ENCODE data around the gene OIT3. TPM values are rescaled to one million over a fixed set of nuclear protein-coding genes. Genes with fewer than 3 reads are reported as not detected.
"Not testable (repeated sequence)": the region's sequence is repeated elsewhere in the genome, so short reads cannot be mapped to it uniquely, and the experiment has no call there.

The OIT3 gene
- polyA plus RNA-seq, 2 donors: 0.04 TPM; not detected in 1

DNA sequence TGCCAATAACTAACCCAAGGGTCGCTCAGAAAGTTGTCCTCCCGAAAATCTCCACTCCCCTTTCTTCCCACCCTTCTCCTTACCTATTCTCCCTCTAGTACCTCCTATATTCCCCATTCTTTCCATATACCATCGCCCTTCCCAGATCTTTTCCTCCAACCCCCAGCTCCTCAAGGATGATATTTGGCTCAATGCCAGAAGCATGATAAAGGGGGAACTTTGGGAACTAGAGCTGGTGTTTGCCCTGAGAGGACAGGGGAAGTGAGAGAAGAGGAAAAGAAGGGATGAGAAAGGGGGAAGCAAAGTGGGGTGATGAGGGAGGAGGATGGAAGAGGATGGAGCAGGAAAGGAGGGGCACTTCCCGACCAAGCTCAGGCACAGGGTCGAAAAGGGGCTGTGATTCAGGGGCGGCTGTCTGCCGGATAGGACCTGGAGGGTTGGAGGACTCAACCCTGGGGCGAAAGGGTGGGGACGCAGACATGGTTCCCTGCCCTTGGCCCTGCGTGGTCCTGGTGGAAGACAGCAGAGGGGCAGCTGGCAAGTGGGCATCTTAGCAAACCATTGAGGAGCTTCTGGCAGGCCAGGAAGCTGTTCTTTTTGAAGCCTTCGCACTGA, 1.8 kb downstream of the OIT3 start:
- Histone ChIP-seq H3K4me1 (ENCODE audit: control insufficient read depth in 2 of 2, insufficient read depth in 2 of 2, low read length in 1 of 2) (no peaks in the 10 kb centered on the region), H3K9me3 (ENCODE audit: control insufficient read depth in 2 of 2, insufficient read depth in 1 of 2, low read depth in 1 of 2, low read length in 1 of 2) (no peaks in the 10 kb centered on the region), H3K4me3 (ENCODE audit: low read depth in 1 of 2, low read length in 2 of 2) (no peak overlapping the region), H3K27ac (ENCODE audit: low read depth in 2 of 2, low read length in 1 of 2) (no peak overlapping the region), H3K27me3 (ENCODE audit: control insufficient read depth in 1 of 2, insufficient read depth in 2 of 2, low read length in 2 of 2) (no peaks in the 10 kb centered on the region), H3K36me3 (ENCODE audit: control insufficient read depth in 2 of 2, insufficient read depth in 2 of 2, low read length in 1 of 2) (no peaks in the 10 kb centered on the region)
- WGBS, 2 donors: 71 to 77% methylated on average over 11 of the region's 11 CpGs

DNA sequence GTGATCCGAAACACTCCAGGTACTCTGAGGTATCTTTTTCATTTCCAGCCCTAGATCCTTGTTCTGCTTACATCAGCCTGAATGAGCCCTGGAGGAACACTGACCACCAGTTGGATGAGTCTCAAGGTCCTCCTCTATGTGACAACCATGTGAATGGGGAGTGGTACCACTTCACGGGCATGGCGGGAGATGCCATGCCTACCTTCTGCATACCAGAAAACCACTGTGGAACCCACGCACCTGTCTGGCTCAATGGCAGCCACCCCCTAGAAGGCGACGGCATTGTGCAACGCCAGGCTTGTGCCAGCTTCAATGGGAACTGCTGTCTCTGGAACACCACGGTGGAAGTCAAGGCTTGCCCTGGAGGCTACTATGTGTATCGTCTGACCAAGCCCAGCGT, 5.1 kb downstream of the OIT3 start:
- no peaks in the 10 kb centered on the region for H3K27me3 ChIP-seq (ENCODE audit: control insufficient read depth in 1 of 2, insufficient read depth in 2 of 2, low read length in 2 of 2)
- H3K27ac ChIP-seq (ENCODE audit: low read depth in 2 of 2, low read length in 1 of 2): no peak overlapping the region
- no peaks in the 10 kb centered on the region for H3K36me3 ChIP-seq (ENCODE audit: control insufficient read depth in 2 of 2, insufficient read depth in 2 of 2, low read length in 1 of 2)
- H3K4me1 ChIP-seq (ENCODE audit: control insufficient read depth in 2 of 2, insufficient read depth in 2 of 2, low read length in 1 of 2): no peaks in the 10 kb centered on the region
- WGBS, 2 donors: 94 to 97% methylated on average over 10 of the region's 10 CpGs
- no peak overlapping the region for H3K4me3 ChIP-seq (ENCODE audit: low read depth in 1 of 2, low read length in 2 of 2)
- H3K9me3 ChIP-seq (ENCODE audit: control insufficient read depth in 2 of 2, insufficient read depth in 1 of 2, low read depth in 1 of 2, low read length in 1 of 2): no peaks in the 10 kb centered on the region

DNA sequence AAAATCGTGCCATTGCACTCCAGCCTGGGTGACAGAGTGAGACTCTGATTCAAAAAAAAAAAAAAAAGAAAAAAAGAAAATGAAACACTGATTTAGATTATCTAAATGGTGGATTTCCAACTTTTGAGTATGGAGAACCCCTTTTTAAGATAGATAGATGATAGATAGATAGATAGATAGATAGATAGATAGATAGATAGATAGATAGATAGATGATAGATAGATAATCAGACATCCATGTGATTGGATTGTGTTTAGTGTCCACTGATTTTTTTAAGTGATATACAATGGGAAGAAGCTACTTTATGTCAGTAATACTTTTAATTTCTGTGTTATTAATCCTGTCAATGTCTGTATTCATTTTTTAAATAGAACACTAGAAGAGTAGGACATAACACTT, 6.0 kb downstream of the OIT3 start:
- Histone ChIP-seq H3K4me1 (ENCODE audit: control insufficient read depth in 2 of 2, insufficient read depth in 2 of 2, low read length in 1 of 2) (no peaks in the 10 kb centered on the region), H3K4me3 (ENCODE audit: low read depth in 1 of 2, low read length in 2 of 2) (no peak overlapping the region), H3K27me3 (ENCODE audit: control insufficient read depth in 1 of 2, insufficient read depth in 2 of 2, low read length in 2 of 2) (no peaks in the 10 kb centered on the region), H3K27ac (ENCODE audit: low read depth in 2 of 2, low read length in 1 of 2) (no peak overlapping the region), H3K36me3 (ENCODE audit: control insufficient read depth in 2 of 2, insufficient read depth in 2 of 2, low read length in 1 of 2) (no peaks in the 10 kb centered on the region), H3K9me3 (ENCODE audit: control insufficient read depth in 2 of 2, insufficient read depth in 1 of 2, low read depth in 1 of 2, low read length in 1 of 2) (no peaks in the 10 kb centered on the region)
- WGBS, 2 donors: 95 to 97% methylated on average over 1 of the region's 1 CpG

DNA sequence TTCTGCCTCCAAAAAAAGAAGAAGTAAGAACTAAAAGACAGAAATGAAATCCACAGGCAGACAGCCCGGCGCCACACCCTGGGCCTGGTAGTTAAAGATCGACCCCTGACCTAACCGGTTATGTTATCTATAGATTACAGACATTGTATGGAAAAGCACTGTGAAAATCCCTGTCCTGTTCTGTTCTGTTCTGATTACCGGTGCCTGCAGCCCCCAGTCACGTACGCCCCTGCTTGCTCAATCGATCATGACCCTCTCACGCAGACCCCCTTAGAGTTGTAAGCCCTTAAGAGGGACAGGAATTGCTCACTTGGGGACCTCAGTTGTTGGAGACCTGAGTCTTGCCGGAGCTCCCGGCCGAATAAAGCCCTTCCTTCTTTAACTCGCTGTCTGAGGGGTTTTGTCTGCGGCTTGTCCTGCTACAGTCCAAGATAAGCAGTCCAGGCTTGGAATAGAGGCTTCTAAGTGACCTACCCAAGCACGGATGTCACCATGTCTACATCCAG, 10.5 kb downstream of the OIT3 start:
- H3K36me3 ChIP-seq (ENCODE audit: control insufficient read depth in 2 of 2, insufficient read depth in 2 of 2, low read length in 1 of 2); H3K4me3 ChIP-seq (ENCODE audit: low read depth in 1 of 2, low read length in 2 of 2); H3K9me3 ChIP-seq (ENCODE audit: control insufficient read depth in 2 of 2, insufficient read depth in 1 of 2, low read depth in 1 of 2, low read length in 1 of 2); H3K4me1 ChIP-seq (ENCODE audit: control insufficient read depth in 2 of 2, insufficient read depth in 2 of 2, low read length in 1 of 2); H3K27me3 ChIP-seq (ENCODE audit: control insufficient read depth in 1 of 2, insufficient read depth in 2 of 2, low read length in 2 of 2); H3K27ac ChIP-seq (ENCODE audit: low read depth in 2 of 2, low read length in 1 of 2): not testable (repeated sequence)
- WGBS, 2 donors: 91 to 93% methylated on average over 15 of the region's 15 CpGs

GRCh38 chr10:72904806-72905205, 11.3 kb downstream of the OIT3 start:
- Histone ChIP-seq H3K27ac (ENCODE audit: low read depth in 2 of 2, low read length in 1 of 2) (no peak overlapping the region), H3K9me3 (ENCODE audit: control insufficient read depth in 2 of 2, insufficient read depth in 1 of 2, low read depth in 1 of 2, low read length in 1 of 2) (no peaks in the 10 kb centered on the region), H3K27me3 (ENCODE audit: control insufficient read depth in 1 of 2, insufficient read depth in 2 of 2, low read length in 2 of 2) (no peaks in the 10 kb centered on the region), H3K36me3 (ENCODE audit: control insufficient read depth in 2 of 2, insufficient read depth in 2 of 2, low read length in 1 of 2) (no peaks in the 10 kb centered on the region), H3K4me3 (ENCODE audit: low read depth in 1 of 2, low read length in 2 of 2) (no peak overlapping the region), H3K4me1 (ENCODE audit: control insufficient read depth in 2 of 2, insufficient read depth in 2 of 2, low read length in 1 of 2) (no peaks in the 10 kb centered on the region)
- 80 to 97% methylated on average over 3 of the region's 3 CpGs for WGBS, 2 donors

- 84 to 87% methylated on average over 6 of the region's 6 CpGs for WGBS, 2 donors
- Histone ChIP-seq H3K4me1 (ENCODE audit: control insufficient read depth in 2 of 2, insufficient read depth in 2 of 2, low read length in 1 of 2) (no peaks in the 10 kb centered on the region), H3K4me3 (ENCODE audit: low read depth in 1 of 2, low read length in 2 of 2) (no peak overlapping the region)
Observed at GRCh38 chr10:72906446-72906845, 12.9 kb downstream of the OIT3 start.

DNA sequence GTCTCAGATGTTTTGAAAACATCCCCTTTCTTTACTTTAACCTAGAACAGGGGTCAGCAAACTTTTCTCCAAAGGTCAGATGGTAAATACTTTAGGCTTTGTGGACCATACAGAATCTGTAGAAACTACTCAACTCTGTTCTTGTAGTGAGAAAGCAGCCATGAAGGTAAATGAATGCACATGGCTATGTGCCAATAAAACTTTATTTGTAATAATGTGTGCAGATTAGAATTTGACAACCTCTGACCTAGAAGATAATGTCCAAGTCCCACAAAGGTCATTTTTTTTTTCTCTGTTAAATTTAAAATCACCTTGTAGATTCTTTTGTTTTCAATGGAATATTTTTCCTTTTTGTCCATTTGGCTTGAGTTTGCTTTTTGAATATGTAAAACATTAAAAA, 17.2 kb downstream of the OIT3 start:
- Histone ChIP-seq H3K36me3 (ENCODE audit: control insufficient read depth in 2 of 2, insufficient read depth in 2 of 2, low read length in 1 of 2) (no peaks in the 10 kb centered on the region), H3K4me1 (ENCODE audit: control insufficient read depth in 2 of 2, insufficient read depth in 2 of 2, low read length in 1 of 2) (no peaks in the 10 kb centered on the region), H3K27ac (ENCODE audit: low read depth in 2 of 2, low read length in 1 of 2) (no peak overlapping the region), H3K27me3 (ENCODE audit: control insufficient read depth in 1 of 2, insufficient read depth in 2 of 2, low read length in 2 of 2) (no peaks in the 10 kb centered on the region), H3K4me3 (ENCODE audit: low read depth in 1 of 2, low read length in 2 of 2) (no peak overlapping the region), H3K9me3 (ENCODE audit: control insufficient read depth in 2 of 2, insufficient read depth in 1 of 2, low read depth in 1 of 2, low read length in 1 of 2) (no peaks in the 10 kb centered on the region)

More at GRCh38 chr10:72906446-72906845, 12.9 kb downstream of the OIT3 start:
- no peaks in the 10 kb centered on the region for H3K9me3 ChIP-seq (ENCODE audit: control insufficient read depth in 2 of 2, insufficient read depth in 1 of 2, low read depth in 1 of 2, low read length in 1 of 2)
- H3K27me3 ChIP-seq (ENCODE audit: control insufficient read depth in 1 of 2, insufficient read depth in 2 of 2, low read length in 2 of 2): no peaks in the 10 kb centered on the region
- no peaks in the 10 kb centered on the region for H3K36me3 ChIP-seq (ENCODE audit: control insufficient read depth in 2 of 2, insufficient read depth in 2 of 2, low read length in 1 of 2)
- no peak overlapping the region for H3K27ac ChIP-seq (ENCODE audit: low read depth in 2 of 2, low read length in 1 of 2)

GRCh38 chr10:72911758-72912157, 18.2 kb downstream of the OIT3 start:
- H3K36me3 ChIP-seq (ENCODE audit: control insufficient read depth in 2 of 2, insufficient read depth in 2 of 2, low read length in 1 of 2): no peaks in the 10 kb centered on the region
- 83 to 90% methylated on average over 2 of the region's 2 CpGs for WGBS, 2 donors
- H3K27ac ChIP-seq (ENCODE audit: low read depth in 2 of 2, low read length in 1 of 2): no peak overlapping the region
- H3K4me3 ChIP-seq (ENCODE audit: low read depth in 1 of 2, low read length in 2 of 2): no peak overlapping the region
- no peaks in the 10 kb centered on the region for H3K9me3 ChIP-seq (ENCODE audit: control insufficient read depth in 2 of 2, insufficient read depth in 1 of 2, low read depth in 1 of 2, low read length in 1 of 2)
- no peaks in the 10 kb centered on the region for H3K4me1 ChIP-seq (ENCODE audit: control insufficient read depth in 2 of 2, insufficient read depth in 2 of 2, low read length in 1 of 2)
- H3K27me3 ChIP-seq (ENCODE audit: control insufficient read depth in 1 of 2, insufficient read depth in 2 of 2, low read length in 2 of 2): no peaks in the 10 kb centered on the region

DNA sequence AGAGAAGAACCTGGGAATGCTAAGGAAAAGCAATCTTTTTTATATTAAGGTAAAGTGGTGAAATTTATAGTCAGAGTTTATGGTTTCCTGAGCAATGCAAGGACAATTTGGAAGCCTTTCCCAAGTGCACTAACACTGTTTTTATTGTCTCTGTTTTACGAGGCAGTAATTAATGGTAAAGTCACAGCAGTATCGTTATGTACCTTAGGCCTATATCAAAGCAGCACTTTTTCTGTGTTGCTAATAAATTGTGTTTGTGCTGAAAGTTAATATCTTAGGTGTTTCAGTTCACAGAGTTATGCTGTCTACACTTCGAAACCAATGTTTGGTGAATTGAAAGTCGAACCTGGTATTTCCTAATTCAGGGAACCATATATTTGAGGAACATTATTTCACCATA, 19.2 kb downstream of the OIT3 start:
- Histone ChIP-seq H3K27ac (ENCODE audit: low read depth in 2 of 2, low read length in 1 of 2) (no peak overlapping the region), H3K36me3 (ENCODE audit: control insufficient read depth in 2 of 2, insufficient read depth in 2 of 2, low read length in 1 of 2) (no peaks in the 10 kb centered on the region), H3K4me3 (ENCODE audit: low read depth in 1 of 2, low read length in 2 of 2) (no peak overlapping the region), H3K27me3 (ENCODE audit: control insufficient read depth in 1 of 2, insufficient read depth in 2 of 2, low read length in 2 of 2) (no peaks in the 10 kb centered on the region), H3K4me1 (ENCODE audit: control insufficient read depth in 2 of 2, insufficient read depth in 2 of 2, low read length in 1 of 2) (no peaks in the 10 kb centered on the region), H3K9me3 (ENCODE audit: control insufficient read depth in 2 of 2, insufficient read depth in 1 of 2, low read depth in 1 of 2, low read length in 1 of 2) (no peaks in the 10 kb centered on the region)
- 89 to 93% methylated on average over 4 of the region's 4 CpGs for WGBS, 2 donors

GRCh38 chr10:72913287-72913686, 19.7 kb downstream of the OIT3 start:
- no peaks in the 10 kb centered on the region for H3K4me1 ChIP-seq (ENCODE audit: control insufficient read depth in 2 of 2, insufficient read depth in 2 of 2, low read length in 1 of 2)
- H3K9me3 ChIP-seq (ENCODE audit: control insufficient read depth in 2 of 2, insufficient read depth in 1 of 2, low read depth in 1 of 2, low read length in 1 of 2): no peaks in the 10 kb centered on the region
- no peak overlapping the region for H3K4me3 ChIP-seq (ENCODE audit: low read depth in 1 of 2, low read length in 2 of 2)
- no peaks in the 10 kb centered on the region for H3K27me3 ChIP-seq (ENCODE audit: control insufficient read depth in 1 of 2, insufficient read depth in 2 of 2, low read length in 2 of 2)
- WGBS, 2 donors: 80 to 84% methylated on average over 7 of the region's 7 CpGs
- no peaks in the 10 kb centered on the region for H3K36me3 ChIP-seq (ENCODE audit: control insufficient read depth in 2 of 2, insufficient read depth in 2 of 2, low read length in 1 of 2)
- H3K27ac ChIP-seq (ENCODE audit: low read depth in 2 of 2, low read length in 1 of 2): no peak overlapping the region

All from esophagus (tissue), 2 donors.